Sigmoid colon (tissue), 3 donors: ENCODE results near the gene MICAL2.

Source experiments
- POLR2A ChIP-seq, 2 donors: fragments of 450-650 bp; IDR thresholded peaks; one replicate each; pipeline ENCODE4 v1.6.1; 2016; ENCODE audit warnings: antibody characterized with exemption in 2 of 2, mild to moderate bottlenecking in 2 of 2, moderate library complexity in 2 of 2
- TF ChIP-seq, protein P1 (sequence below), 4 experiments: fragments of 450-650 bp in 3 of 4; fragments of 200-600 bp in 1 of 4; IDR thresholded peaks; one replicate each; pipeline ENCODE4 v1.5.1; 2016 to 2019; ENCODE audit warnings: antibody characterized with exemption in 4 of 4, mild to moderate bottlenecking in 3 of 4, moderate library complexity in 2 of 4

DNA sequence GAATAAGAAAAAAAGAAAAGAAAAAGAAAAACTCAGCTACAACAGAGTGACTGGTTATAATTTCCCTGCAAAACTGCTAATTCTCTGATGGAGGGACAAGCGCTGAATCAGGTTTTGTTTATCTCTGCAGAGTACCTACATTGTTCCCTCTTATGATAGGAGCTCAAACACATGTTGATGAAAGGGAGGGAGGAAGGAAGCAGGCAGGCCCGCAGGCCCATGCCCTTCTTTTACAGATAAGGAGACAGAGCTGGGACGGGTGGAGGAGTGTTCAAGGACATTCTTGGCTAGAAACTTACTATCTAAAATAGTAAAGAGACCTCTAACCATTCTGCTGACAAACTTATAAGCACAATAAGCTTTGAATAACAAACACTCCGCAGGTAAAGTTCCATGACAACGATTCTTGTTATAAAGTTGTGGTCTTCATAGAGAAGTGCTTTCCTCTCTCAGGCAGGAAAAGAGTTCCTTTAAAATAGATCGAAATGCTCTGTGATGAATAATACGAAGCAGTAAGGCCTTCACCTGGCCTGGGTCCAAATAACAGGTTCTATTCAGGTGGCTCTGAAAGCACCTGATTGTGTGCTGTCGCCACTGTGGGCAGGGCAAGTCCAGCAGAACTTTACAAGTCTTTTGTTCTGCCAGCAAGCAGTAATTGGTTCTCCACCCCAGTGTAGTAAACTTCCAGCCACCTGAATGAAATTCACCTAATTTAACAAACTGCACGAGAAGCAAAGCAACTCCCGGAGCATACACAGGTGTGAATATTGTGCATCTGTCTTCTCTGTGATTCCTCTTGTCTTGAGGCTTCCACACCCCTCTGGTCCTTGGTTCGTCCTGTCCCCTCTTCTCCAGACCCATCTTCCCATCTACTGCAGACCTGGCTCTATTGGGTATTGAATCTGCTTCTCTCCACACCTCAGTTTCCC lies 15.3 kb upstream of the MICAL2 start:
- TF ChIP-seq, protein P1, sequence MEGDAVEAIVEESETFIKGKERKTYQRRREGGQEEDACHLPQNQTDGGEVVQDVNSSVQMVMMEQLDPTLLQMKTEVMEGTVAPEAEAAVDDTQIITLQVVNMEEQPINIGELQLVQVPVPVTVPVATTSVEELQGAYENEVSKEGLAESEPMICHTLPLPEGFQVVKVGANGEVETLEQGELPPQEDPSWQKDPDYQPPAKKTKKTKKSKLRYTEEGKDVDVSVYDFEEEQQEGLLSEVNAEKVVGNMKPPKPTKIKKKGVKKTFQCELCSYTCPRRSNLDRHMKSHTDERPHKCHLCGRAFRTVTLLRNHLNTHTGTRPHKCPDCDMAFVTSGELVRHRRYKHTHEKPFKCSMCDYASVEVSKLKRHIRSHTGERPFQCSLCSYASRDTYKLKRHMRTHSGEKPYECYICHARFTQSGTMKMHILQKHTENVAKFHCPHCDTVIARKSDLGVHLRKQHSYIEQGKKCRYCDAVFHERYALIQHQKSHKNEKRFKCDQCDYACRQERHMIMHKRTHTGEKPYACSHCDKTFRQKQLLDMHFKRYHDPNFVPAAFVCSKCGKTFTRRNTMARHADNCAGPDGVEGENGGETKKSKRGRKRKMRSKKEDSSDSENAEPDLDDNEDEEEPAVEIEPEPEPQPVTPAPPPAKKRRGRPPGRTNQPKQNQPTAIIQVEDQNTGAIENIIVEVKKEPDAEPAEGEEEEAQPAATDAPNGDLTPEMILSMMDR (IDR thresholded peaks at IDR 0.05), result no peak
- peak in 1 of 2 donors; percentile 47 for TF ChIP-seq POLR2A (IDR thresholded peaks at IDR 0.05)
